ENCODE measurements around the gene MRFAP1L1. TPM values are rescaled to one million over a fixed set of nuclear protein-coding genes. Genes with fewer than 3 reads are reported as not detected.

Gene MRFAP1L1
- total and polyA plus RNA-seq, 4 donors: 29.8 to 41.8 (median 30.7) TPM

- no peak overlapping the region for H3K27ac ChIP-seq (ENCODE audit: low read depth in 1 of 2, low read length in 2 of 2)
- WGBS: 91% methylated on average over 2 of the region's 2 CpGs
- H3K27me3 ChIP-seq (ENCODE audit: control insufficient read depth in 4 of 4, insufficient read depth in 4 of 4, low read length in 3 of 4): peaks cover 0 to 3% (median under 1%) of the 10 kb centered on the region in 4 donors
- no peak for DNase-seq (ENCODE audit: low spot score)
- no peak overlapping the region for H3K4me3 ChIP-seq (ENCODE audit: low read depth in 1 of 3, low read length in 3 of 3)
- H3K9ac ChIP-seq (ENCODE audit: low read depth in 1 of 2, low read length in 2 of 2): no peak overlapping the region
- peaks cover 0 to 10% (median 5%) of the 10 kb centered on the region in 4 donors for H3K4me1 ChIP-seq (ENCODE audit: control insufficient read depth in 4 of 4, insufficient read depth in 4 of 4, low read length in 3 of 4)
- H3K9me3 ChIP-seq (ENCODE audit: control insufficient read depth in 4 of 4, low read length in 3 of 4): no peaks in the 10 kb centered on the region
- H3K36me3 ChIP-seq (ENCODE audit: control insufficient read depth in 4 of 4, insufficient read depth in 3 of 4, low read depth in 1 of 4, low read length in 3 of 4): no peaks in the 10 kb centered on the region
- no peak for TF ChIP-seq CTCF (IDR thresholded peaks at IDR 0.05; ENCODE audit: low read depth, low read length, missing input control)
- TF ChIP-seq ZBTB33 (IDR thresholded peaks at IDR 0.05): no peak
- TF ChIP-seq RXRA (IDR thresholded peaks at IDR 0.05): no peak
- TF ChIP-seq HNF4G (IDR thresholded peaks at IDR 0.05): no peak
- TF ChIP-seq ATF3 (IDR thresholded peaks at IDR 0.05): no peak
- TF ChIP-seq FOXA1 (IDR thresholded peaks at IDR 0.05): no peak
- TF ChIP-seq MAX (IDR thresholded peaks at IDR 0.05): no peak
- no peak for TF ChIP-seq YY1 (IDR thresholded peaks at IDR 0.05)
- no peak for TF ChIP-seq EGR1 (IDR thresholded peaks at IDR 0.05; ENCODE audit: low read depth in 2 of 2)
- TF ChIP-seq FOXA2 (IDR thresholded peaks at IDR 0.05): no peak
- no peak for TF ChIP-seq TAF1 (conservative IDR thresholded peaks at IDR 0.05)
These were observed 49.8 kb downstream of the MRFAP1L1 start for GRCh38 chr4:6659897-6660296.

GRCh38 chr4:6658597-6659075, 51.0 kb downstream of the MRFAP1L1 start:
- no peak for TF ChIP-seq ATF3 (IDR thresholded peaks at IDR 0.05)
- TF ChIP-seq FOXA2 (IDR thresholded peaks at IDR 0.05): no peak
- TF ChIP-seq SP1 (IDR thresholded peaks at IDR 0.05): no peak
- no peak for TF ChIP-seq ZBTB33 (IDR thresholded peaks at IDR 0.05)
- no peak for TF ChIP-seq HNF4A (conservative IDR thresholded peaks at IDR 0.05)
- TF ChIP-seq GABPA (IDR thresholded peaks at IDR 0.05 in 1 of 2, conservative IDR thresholded peaks at IDR 0.05 in 1 of 2): no peak
- TF ChIP-seq EGR1 (IDR thresholded peaks at IDR 0.05; ENCODE audit: low read depth in 2 of 2): no peak
- TF ChIP-seq JUND (IDR thresholded peaks at IDR 0.05): no peak
- no peak for TF ChIP-seq TAF1 (conservative IDR thresholded peaks at IDR 0.05)
- no peak for TF ChIP-seq MAX (IDR thresholded peaks at IDR 0.05)
- no peak for TF ChIP-seq CTCF (IDR thresholded peaks at IDR 0.05; ENCODE audit: low read depth, low read length, missing input control)
- no peak for TF ChIP-seq FOXA1 (IDR thresholded peaks at IDR 0.05)
- no peak for TF ChIP-seq RAD21 (IDR thresholded peaks at IDR 0.05)
- no peak for TF ChIP-seq HNF4G (IDR thresholded peaks at IDR 0.05)
- TF ChIP-seq YY1 (IDR thresholded peaks at IDR 0.05): no peak
- Histone ChIP-seq H3K36me3 (ENCODE audit: control insufficient read depth in 4 of 4, insufficient read depth in 3 of 4, low read depth in 1 of 4, low read length in 3 of 4) (no peaks in the 10 kb centered on the region), H3K9me3 (ENCODE audit: control insufficient read depth in 4 of 4, low read length in 3 of 4) (no peaks in the 10 kb centered on the region), H3K27ac (ENCODE audit: low read depth in 1 of 2, low read length in 2 of 2) (no peak overlapping the region), H3K4me1 (ENCODE audit: control insufficient read depth in 4 of 4, insufficient read depth in 4 of 4, low read length in 3 of 4) (peaks cover 0 to 10% (median 4%) of the 10 kb centered on the region in 4 donors), H3K9ac (ENCODE audit: low read depth in 1 of 2, low read length in 2 of 2) (no peak overlapping the region), H3K27me3 (ENCODE audit: control insufficient read depth in 4 of 4, insufficient read depth in 4 of 4, low read length in 3 of 4) (peaks cover 0 to 3% (median under 1%) of the 10 kb centered on the region in 4 donors), H3K4me3 (ENCODE audit: low read depth in 1 of 3, low read length in 3 of 3) (peak overlapping the region in 1 of 3 donors; percentile 49)
- no peak for DNase-seq (ENCODE audit: low spot score)
- WGBS: 9% methylated on average over 52 of the region's 52 CpGs
